GM10266 (cell line): Measurements from ENCODE around the gene FDXR.

Source experiments
- DNase-seq: peaks from one replicate; pipeline ENCODE4 v3.0.0; 2012; ENCODE audit errors: extremely low spot score
- CTCF ChIP-seq: IDR thresholded peaks from 2 replicates; pipeline ENCODE4 v1.5.1; 2012; ENCODE audit warnings: mild to moderate bottlenecking, low read depth; ENCODE audit not compliant: control insufficient read depth, insufficient read depth; ENCODE audit errors: missing control alignments

Gene FDXR

GRCh38 chr17:74893936-74894671 is 21.3 kb upstream of the FDXR start:
- no peak for DNase-seq
- no peak for TF ChIP-seq CTCF

- TF ChIP-seq CTCF = no peak
Measured at GRCh38 chr17:74892974-74893911, 20.4 kb upstream of the FDXR start, which contains the start of gene FADS6. TSS of gene FADS6 (minus strand) at chr17:74893633. CDS start at chr17:74893595, 38 bp downstream.

GRCh38 chr17:74892013-74892841 is 19.4 kb upstream of the FDXR start:
- no peak for TF ChIP-seq CTCF
- DNase-seq = no peak

More at GRCh38 chr17:74892974-74893911, 20.4 kb upstream of the FDXR start, which contains the start of gene FADS6:
- DNase-seq = no peak

- no peak for DNase-seq
- TF ChIP-seq CTCF = no peak
Measured at GRCh38 chr17:74890554-74890953, 17.8 kb upstream of the FDXR start.

GRCh38 chr17:74888469-74888868 is 15.7 kb upstream of the FDXR start:
- no peak for TF ChIP-seq CTCF
- DNase-seq = no peak

GRCh38 chr17:74883241-74883745 is 10.5 kb upstream of the FDXR start:
- TF ChIP-seq CTCF = no peak
- no peak for DNase-seq
